Measurements from ENCODE around the gene DRG2.
A peak's percentile ranks its signal among the peaks of the same experiment; 100 is the strongest.

The DRG2 gene

DNA sequence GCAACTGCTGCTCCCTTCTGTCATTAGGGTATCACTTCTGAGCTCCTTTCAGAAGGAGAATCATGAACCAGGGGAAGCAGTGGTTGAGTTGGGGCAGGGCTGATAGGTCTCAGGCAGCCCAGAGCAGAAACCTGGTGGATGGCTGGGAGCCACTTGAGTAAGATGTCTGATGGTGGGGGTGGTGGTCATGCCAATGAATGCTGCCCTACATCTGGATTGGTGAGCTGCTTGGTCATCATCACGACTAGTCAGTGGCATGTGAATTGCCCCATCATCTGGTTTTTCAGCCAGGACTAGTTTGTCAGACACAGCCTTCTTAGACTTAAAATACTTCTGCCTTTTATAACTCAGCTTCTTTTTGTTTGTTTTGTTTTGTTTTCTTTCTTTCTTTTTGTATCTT, 46.0 kb upstream of the DRG2 start:
- POLR2A ChIA-PET: no interaction called here
- CTCF ChIA-PET: interaction anchor here (0.6 kb wide), 1 partner anchor 46 kb away, joined by 3 read pairs; the partner anchor contains the start of gene DRG2
- DNase-seq (ENCODE audit: extremely low spot score): no peak
- TF ChIP-seq ELF4 (IDR thresholded peaks at IDR 0.05) (no peak), ZNF384 (IDR thresholded peaks at IDR 0.05) (no peak), BHLHE40 (IDR thresholded peaks at IDR 0.05; ENCODE audit: borderline replicate concordance) (no peak), FOXA1 (IDR thresholded peaks at IDR 0.05) (no peak), HDGF (IDR thresholded peaks at IDR 0.05; ENCODE audit: borderline replicate concordance) (no peak), NFRKB (IDR thresholded peaks at IDR 0.05) (no peak), CTBP1 (IDR thresholded peaks at IDR 0.05; ENCODE audit: borderline replicate concordance) (no peak), L3MBTL2 (conservative IDR thresholded peaks at IDR 0.05) (no peak), FOXM1 (IDR thresholded peaks at IDR 0.05; ENCODE audit: borderline replicate concordance) (no peak), SUZ12 (IDR thresholded peaks at IDR 0.05) (no peak), ARNT (IDR thresholded peaks at IDR 0.05) (no peak), TARDBP (IDR thresholded peaks at IDR 0.05) (no peak), SP1 (IDR thresholded peaks at IDR 0.05) (no peak), FOXK2 (IDR thresholded peaks at IDR 0.05) (no peak)
- TF ChIP-seq, protein P1, sequence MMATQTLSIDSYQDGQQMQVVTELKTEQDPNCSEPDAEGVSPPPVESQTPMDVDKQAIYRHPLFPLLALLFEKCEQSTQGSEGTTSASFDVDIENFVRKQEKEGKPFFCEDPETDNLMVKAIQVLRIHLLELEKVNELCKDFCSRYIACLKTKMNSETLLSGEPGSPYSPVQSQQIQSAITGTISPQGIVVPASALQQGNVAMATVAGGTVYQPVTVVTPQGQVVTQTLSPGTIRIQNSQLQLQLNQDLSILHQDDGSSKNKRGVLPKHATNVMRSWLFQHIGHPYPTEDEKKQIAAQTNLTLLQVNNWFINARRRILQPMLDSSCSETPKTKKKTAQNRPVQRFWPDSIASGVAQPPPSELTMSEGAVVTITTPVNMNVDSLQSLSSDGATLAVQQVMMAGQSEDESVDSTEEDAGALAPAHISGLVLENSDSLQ (IDR thresholded peaks at IDR 0.05): no peak

DNA sequence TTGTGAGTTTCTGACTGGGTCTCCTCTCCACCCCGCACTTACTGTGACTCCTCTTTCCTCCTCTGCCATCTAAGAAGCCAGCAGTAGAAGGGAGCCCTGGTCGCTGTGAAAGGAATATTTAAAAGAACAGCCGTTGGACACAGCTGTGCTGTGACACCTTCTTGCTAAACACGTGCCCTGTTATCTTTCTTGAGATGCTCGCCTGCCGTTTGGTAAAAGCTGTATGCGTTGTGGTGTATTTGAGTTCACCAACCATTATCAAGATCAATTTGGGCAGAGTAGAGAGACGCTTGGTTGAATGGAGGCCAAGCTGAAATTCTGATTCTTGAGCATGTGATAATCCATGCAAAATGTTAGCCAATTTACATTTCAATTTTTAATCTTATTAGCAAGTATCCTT, 44.8 kb upstream of the DRG2 start:
- POLR2A ChIA-PET: interaction anchor here (1.3 kb wide), 1 partner anchor 16 kb away, joined by 4 read pairs; no protein-coding TSS in a partner anchor
- DNase-seq (ENCODE audit: extremely low spot score): no peak
- TF ChIP-seq SP1 (IDR thresholded peaks at IDR 0.05) (no peak), BHLHE40 (IDR thresholded peaks at IDR 0.05; ENCODE audit: borderline replicate concordance) (no peak), FOXM1 (IDR thresholded peaks at IDR 0.05; ENCODE audit: borderline replicate concordance) (no peak), FOXA1 (IDR thresholded peaks at IDR 0.05) (no peak), HDGF (IDR thresholded peaks at IDR 0.05; ENCODE audit: borderline replicate concordance) (no peak), FOXK2 (IDR thresholded peaks at IDR 0.05) (no peak), ARNT (IDR thresholded peaks at IDR 0.05) (no peak), TARDBP (IDR thresholded peaks at IDR 0.05) (no peak), CTBP1 (IDR thresholded peaks at IDR 0.05; ENCODE audit: borderline replicate concordance) (no peak), L3MBTL2 (conservative IDR thresholded peaks at IDR 0.05) (no peak), NFRKB (IDR thresholded peaks at IDR 0.05) (no peak), SUZ12 (IDR thresholded peaks at IDR 0.05) (no peak)
- CTCF ChIA-PET: no interaction called here

DNA sequence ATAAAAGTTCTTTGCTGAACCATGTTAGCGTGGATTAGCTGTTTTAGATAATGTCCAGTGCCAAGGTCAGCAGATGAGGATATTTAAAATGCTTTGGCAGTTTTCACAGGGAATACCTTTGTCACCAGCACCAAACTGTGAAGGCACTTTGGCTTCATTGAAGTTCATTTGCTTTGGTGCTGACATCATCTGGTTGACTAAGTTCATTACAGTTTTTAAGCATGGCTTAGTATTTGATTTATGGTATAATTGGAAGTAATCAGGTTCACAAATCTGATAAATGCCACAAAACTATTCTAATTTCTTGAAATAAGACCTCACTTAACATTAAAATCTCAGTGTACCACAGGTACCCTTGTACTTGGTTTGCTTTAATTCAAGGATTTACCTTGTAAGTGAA, 44.3 kb upstream of the DRG2 start:
- POLR2A ChIA-PET: interaction anchor here (1.3 kb wide), 1 partner anchor 15 kb away, joined by 4 read pairs; no protein-coding TSS in a partner anchor

DNA sequence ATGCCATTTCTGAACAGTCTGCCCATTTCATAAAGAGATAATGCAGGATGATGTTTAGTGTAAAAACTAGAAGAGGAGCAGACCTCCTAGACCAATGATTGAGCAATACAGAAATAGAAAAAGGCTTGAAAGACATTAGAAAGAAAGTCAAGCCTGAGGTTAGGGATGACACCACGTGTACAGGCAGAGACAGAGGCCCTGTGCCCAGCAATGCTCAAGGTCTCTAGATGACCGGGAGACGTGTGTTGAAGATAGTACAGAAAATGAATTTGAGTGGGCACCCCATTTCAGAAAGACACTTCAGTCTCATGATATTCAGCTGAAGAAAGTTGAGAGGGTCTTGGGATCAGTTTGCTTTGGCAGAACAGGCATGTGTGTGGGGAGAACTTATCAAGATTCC, 43.1 kb upstream of the DRG2 start:
- TF ChIP-seq ZNF384 (IDR thresholded peaks at IDR 0.05) (no peak), FOXK2 (IDR thresholded peaks at IDR 0.05) (no peak), L3MBTL2 (conservative IDR thresholded peaks at IDR 0.05) (no peak)
- TF ChIP-seq, protein P1 (IDR thresholded peaks at IDR 0.05): no peak

More for the DNA sequence above, 44.3 kb upstream of the DRG2 start:
- DNase-seq (ENCODE audit: extremely low spot score): no peak
- CTCF ChIA-PET: no interaction called here
- TF ChIP-seq L3MBTL2 (conservative IDR thresholded peaks at IDR 0.05): no peak
- TF ChIP-seq, protein P1 (IDR thresholded peaks at IDR 0.05): peak; percentile 76
- TF ChIP-seq ELF4 (IDR thresholded peaks at IDR 0.05): no peak

DNA sequence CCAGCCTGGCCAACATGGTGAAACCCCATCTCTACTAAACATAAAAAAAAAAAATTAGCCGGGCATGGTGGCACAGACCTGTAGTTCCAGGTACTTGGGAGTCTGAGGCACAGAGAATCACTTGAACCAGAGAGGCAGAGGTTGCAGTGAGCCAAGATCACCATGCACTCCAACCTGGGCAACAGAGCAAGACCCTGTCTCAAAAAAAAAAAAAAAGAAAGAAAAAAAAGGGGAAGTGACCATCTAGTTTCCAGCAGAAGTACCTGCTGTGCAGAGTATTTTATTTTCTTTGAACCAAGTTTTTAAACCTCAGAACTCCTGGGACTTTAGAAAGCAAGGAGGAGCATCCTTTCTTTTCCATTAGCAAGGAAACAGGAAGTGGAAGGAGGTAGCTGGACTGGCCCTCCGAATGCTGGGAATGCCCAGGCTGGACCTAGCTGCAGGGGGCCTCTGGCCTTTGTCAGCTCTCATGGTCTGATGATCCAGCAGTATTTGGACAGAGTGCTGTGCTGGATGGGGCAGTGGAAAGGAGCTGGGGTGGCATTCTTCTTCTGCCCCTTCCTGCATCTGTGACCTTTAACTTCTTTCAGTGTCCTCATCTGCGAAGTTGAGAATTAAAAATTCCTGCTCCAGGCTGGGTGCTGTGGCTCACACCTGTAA, 41.9 kb upstream of the DRG2 start:
- ChIA-PET POLR2A (no interaction called here), CTCF (no interaction called here)
- DNase-seq (ENCODE audit: extremely low spot score): no peak
- TF ChIP-seq ELF4 (IDR thresholded peaks at IDR 0.05) (no peak), L3MBTL2 (conservative IDR thresholded peaks at IDR 0.05) (no peak), FOXA1 (IDR thresholded peaks at IDR 0.05) (no peak), ZNF384 (IDR thresholded peaks at IDR 0.05) (no peak), BHLHE40 (IDR thresholded peaks at IDR 0.05; ENCODE audit: borderline replicate concordance) (no peak), NFRKB (IDR thresholded peaks at IDR 0.05) (no peak), HDGF (IDR thresholded peaks at IDR 0.05; ENCODE audit: borderline replicate concordance) (no peak), LEF1 (IDR thresholded peaks at IDR 0.05; ENCODE audit: borderline replicate concordance) (no peak), ARNT (IDR thresholded peaks at IDR 0.05) (no peak), CTBP1 (IDR thresholded peaks at IDR 0.05; ENCODE audit: borderline replicate concordance) (no peak), FOXM1 (IDR thresholded peaks at IDR 0.05; ENCODE audit: borderline replicate concordance) (no peak), SP1 (IDR thresholded peaks at IDR 0.05) (no peak), SUZ12 (IDR thresholded peaks at IDR 0.05) (no peak), TARDBP (IDR thresholded peaks at IDR 0.05) (no peak), FOXK2 (IDR thresholded peaks at IDR 0.05) (no peak)
- TF ChIP-seq, protein P1 (IDR thresholded peaks at IDR 0.05): no peak

More for the DNA sequence above, 43.1 kb upstream of the DRG2 start:
- ChIA-PET CTCF (no interaction called here), POLR2A (no interaction called here)
- DNase-seq (ENCODE audit: extremely low spot score): no peak

DNA sequence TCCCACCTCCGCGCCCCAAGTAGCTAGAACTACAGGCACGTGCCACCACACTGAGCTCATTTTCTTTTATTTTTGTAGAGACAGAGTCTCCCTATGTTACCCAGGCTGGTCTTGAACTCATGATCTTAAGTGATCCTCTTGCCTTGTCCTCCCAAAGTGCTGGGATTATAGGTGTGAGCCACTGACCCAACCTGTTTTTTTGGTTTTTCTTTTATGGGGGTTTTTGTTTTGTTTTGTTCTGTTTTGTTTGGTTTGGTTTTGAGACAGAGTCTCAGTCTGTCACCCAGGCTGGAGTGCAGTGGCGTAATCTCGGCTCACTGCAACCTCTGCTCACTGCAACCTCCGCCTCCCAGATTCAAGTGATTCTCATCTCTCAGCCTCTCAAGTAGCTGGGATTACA, 32.2 kb upstream of the DRG2 start:
- CTCF ChIA-PET: no interaction called here
- TF ChIP-seq SP1 (IDR thresholded peaks at IDR 0.05) (no peak), FOXA1 (IDR thresholded peaks at IDR 0.05) (no peak), ZNF384 (IDR thresholded peaks at IDR 0.05) (no peak), ELF4 (IDR thresholded peaks at IDR 0.05) (no peak), HDGF (IDR thresholded peaks at IDR 0.05; ENCODE audit: borderline replicate concordance) (no peak), NFRKB (IDR thresholded peaks at IDR 0.05) (no peak), SUZ12 (IDR thresholded peaks at IDR 0.05) (no peak), FOXM1 (IDR thresholded peaks at IDR 0.05; ENCODE audit: borderline replicate concordance) (no peak), BHLHE40 (IDR thresholded peaks at IDR 0.05; ENCODE audit: borderline replicate concordance) (no peak), FOXK2 (IDR thresholded peaks at IDR 0.05) (no peak), L3MBTL2 (conservative IDR thresholded peaks at IDR 0.05) (no peak), TARDBP (IDR thresholded peaks at IDR 0.05) (no peak), LEF1 (IDR thresholded peaks at IDR 0.05; ENCODE audit: borderline replicate concordance) (no peak), ARNT (IDR thresholded peaks at IDR 0.05) (no peak), CTBP1 (IDR thresholded peaks at IDR 0.05; ENCODE audit: borderline replicate concordance) (no peak)
- TF ChIP-seq, protein P1 (IDR thresholded peaks at IDR 0.05): no peak
- POLR2A ChIA-PET: no interaction called here
- DNase-seq (ENCODE audit: extremely low spot score): no peak

Data from HEK293T (cell line).